ENCODE data around the gene ZNF423. TPM values are rescaled to one million over a fixed set of nuclear protein-coding genes. Genes with fewer than 3 reads are reported as not detected.

Gene ZNF423
- total RNA-seq, 1 experiment from 2014 or later: not detected

DNA sequence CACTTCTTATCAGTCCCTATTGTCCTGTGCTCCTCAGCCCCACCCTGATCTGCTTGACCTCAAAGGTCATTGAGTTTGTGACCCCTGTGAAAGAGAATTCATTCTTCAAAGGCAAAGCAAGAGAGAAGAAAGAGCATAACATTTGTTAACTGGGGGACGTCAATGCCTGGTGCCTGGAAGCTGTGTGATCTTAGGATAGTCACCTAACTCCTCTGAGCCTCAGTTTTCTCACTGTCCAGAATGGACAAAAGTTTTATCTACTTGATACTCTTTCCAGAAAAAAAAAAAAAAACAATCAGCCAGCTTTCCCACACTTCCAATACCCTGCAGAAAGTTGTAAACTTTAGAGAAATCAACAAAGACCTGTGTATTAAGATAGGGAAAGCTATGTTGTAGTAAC is 309.2 kb downstream of the ZNF423 start:
- no peaks in the 10 kb centered on the region for H3K27me3 ChIP-seq (ENCODE audit: low read length)
- DNase-seq: no peak

GRCh38 chr16:49545741-49546448 is 310.0 kb downstream of the ZNF423 start:
- no peak overlapping the region for H3K4me2 ChIP-seq (ENCODE audit: low read depth, low read length, poor library complexity, severe bottlenecking)
- H3K9me3 ChIP-seq (ENCODE audit: low read length): no peaks in the 10 kb centered on the region
- no peaks in the 10 kb centered on the region for H3K79me2 ChIP-seq (ENCODE audit: low read length)
- no peaks in the 10 kb centered on the region for H3K9me2 ChIP-seq (replicated peaks; ENCODE audit: insufficient read depth, low read length)
- H3K27ac ChIP-seq (ENCODE audit: low read length): no peak overlapping the region
- no peak overlapping the region for H2AFZ ChIP-seq (ENCODE audit: low read length)
- H3K4me3 ChIP-seq (ENCODE audit: low read length): no peak overlapping the region
- H3K36me3 ChIP-seq (ENCODE audit: insufficient read depth, low read length): no peaks in the 10 kb centered on the region
- H3K4me1 ChIP-seq (ENCODE audit: low read length): no peaks in the 10 kb centered on the region
- H4K20me1 ChIP-seq (ENCODE audit: insufficient read depth, low read depth, low read length): no peaks in the 10 kb centered on the region
- no peak overlapping the region for H3K9ac ChIP-seq (ENCODE audit: low read length)
- DNase-seq: no peak
- no peaks in the 10 kb centered on the region for H3K27me3 ChIP-seq (ENCODE audit: low read length)

More for the DNA sequence above, 309.2 kb downstream of the ZNF423 start:
- no peaks in the 10 kb centered on the region for H4K20me1 ChIP-seq (ENCODE audit: insufficient read depth, low read depth, low read length)
- H3K4me1 ChIP-seq (ENCODE audit: low read length): no peaks in the 10 kb centered on the region
- H3K9me2 ChIP-seq (replicated peaks; ENCODE audit: insufficient read depth, low read length): no peaks in the 10 kb centered on the region
- H3K4me3 ChIP-seq (ENCODE audit: low read length): no peak overlapping the region
- no peak overlapping the region for H3K4me2 ChIP-seq (ENCODE audit: low read depth, low read length, poor library complexity, severe bottlenecking)
- no peak overlapping the region for H2AFZ ChIP-seq (ENCODE audit: low read length)
- H3K9ac ChIP-seq (ENCODE audit: low read length): no peak overlapping the region
- H3K79me2 ChIP-seq (ENCODE audit: low read length): no peaks in the 10 kb centered on the region
- no peaks in the 10 kb centered on the region for H3K36me3 ChIP-seq (ENCODE audit: insufficient read depth, low read length)
- no peak overlapping the region for H3K27ac ChIP-seq (ENCODE audit: low read length)
- H3K9me3 ChIP-seq (ENCODE audit: low read length): no peaks in the 10 kb centered on the region

DNA sequence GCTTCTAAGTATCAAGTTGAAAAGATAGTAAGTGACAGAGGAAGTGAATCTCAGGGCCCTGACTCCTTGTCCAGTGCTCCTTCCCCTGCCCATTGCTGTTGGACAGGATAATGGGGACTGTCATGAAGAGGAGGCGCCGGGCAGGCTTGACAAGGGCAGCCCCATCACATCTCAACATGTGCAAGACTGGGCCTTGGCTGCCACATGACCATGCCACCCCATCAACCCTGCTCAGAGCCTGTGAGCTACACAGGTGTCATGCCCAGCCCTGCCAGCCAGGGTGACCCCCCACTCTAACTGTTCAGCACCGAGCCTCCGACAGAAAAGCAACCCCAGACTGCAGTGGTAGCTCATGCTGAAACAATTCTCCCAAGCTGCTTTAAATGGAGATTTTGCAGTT is 310.7 kb downstream of the ZNF423 start:
- Histone ChIP-seq H3K9me3 (ENCODE audit: low read length) (no peaks in the 10 kb centered on the region), H4K20me1 (ENCODE audit: insufficient read depth, low read depth, low read length) (no peaks in the 10 kb centered on the region), H3K27ac (ENCODE audit: low read length) (no peak overlapping the region)

DNA sequence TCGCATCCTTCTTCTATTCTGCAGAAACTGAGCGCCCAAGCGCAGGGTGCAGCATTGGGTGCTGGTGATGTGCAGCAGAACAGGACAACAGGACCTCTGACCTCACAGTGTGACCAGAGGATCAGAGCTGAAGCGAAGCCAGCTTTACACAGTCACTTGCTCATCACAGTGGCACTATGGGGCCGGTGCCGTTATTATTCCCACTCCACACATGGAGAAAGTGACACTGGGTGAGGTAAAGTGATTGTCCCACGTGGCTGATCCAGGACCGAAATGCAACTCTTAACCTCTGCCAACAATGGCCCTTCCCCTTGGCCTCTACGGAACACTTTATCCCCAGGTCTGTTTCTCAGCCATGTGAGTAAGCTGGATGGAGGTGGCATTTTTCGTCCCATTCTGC is 311.1 kb downstream of the ZNF423 start:
- H3K4me1 ChIP-seq (ENCODE audit: low read length): no peaks in the 10 kb centered on the region

More for the DNA sequence above, 310.7 kb downstream of the ZNF423 start:
- Histone ChIP-seq H3K9me2 (replicated peaks; ENCODE audit: insufficient read depth, low read length) (no peaks in the 10 kb centered on the region), H3K79me2 (ENCODE audit: low read length) (no peaks in the 10 kb centered on the region), H3K4me3 (ENCODE audit: low read length) (no peak overlapping the region), H2AFZ (ENCODE audit: low read length) (no peak overlapping the region), H3K4me1 (ENCODE audit: low read length) (no peaks in the 10 kb centered on the region), H3K36me3 (ENCODE audit: insufficient read depth, low read length) (no peaks in the 10 kb centered on the region), H3K4me2 (ENCODE audit: low read depth, low read length, poor library complexity, severe bottlenecking) (no peak overlapping the region), H3K27me3 (ENCODE audit: low read length) (no peaks in the 10 kb centered on the region), H3K9ac (ENCODE audit: low read length) (no peak overlapping the region)
- DNase-seq: no peak

GRCh38 chr16:49543631-49543946 is 312.3 kb downstream of the ZNF423 start:
- no peaks in the 10 kb centered on the region for H3K9me3 ChIP-seq (ENCODE audit: low read length)
- no peaks in the 10 kb centered on the region for H3K9me2 ChIP-seq (replicated peaks; ENCODE audit: insufficient read depth, low read length)
- H3K27ac ChIP-seq (ENCODE audit: low read length): no peak overlapping the region
- no peak overlapping the region for H3K4me2 ChIP-seq (ENCODE audit: low read depth, low read length, poor library complexity, severe bottlenecking)
- H3K36me3 ChIP-seq (ENCODE audit: insufficient read depth, low read length): no peaks in the 10 kb centered on the region
- no peak overlapping the region for H3K4me3 ChIP-seq (ENCODE audit: low read length)
- no peaks in the 10 kb centered on the region for H3K79me2 ChIP-seq (ENCODE audit: low read length)
- DNase-seq: no peak
- H3K9ac ChIP-seq (ENCODE audit: low read length): no peak overlapping the region
- H2AFZ ChIP-seq (ENCODE audit: low read length): no peak overlapping the region
- H4K20me1 ChIP-seq (ENCODE audit: insufficient read depth, low read depth, low read length): no peaks in the 10 kb centered on the region
- no peaks in the 10 kb centered on the region for H3K27me3 ChIP-seq (ENCODE audit: low read length)
- H3K4me1 ChIP-seq (ENCODE audit: low read length): no peaks in the 10 kb centered on the region

More for the DNA sequence above, 311.1 kb downstream of the ZNF423 start:
- Histone ChIP-seq H3K27ac (ENCODE audit: low read length) (no peak overlapping the region), H3K36me3 (ENCODE audit: insufficient read depth, low read length) (no peaks in the 10 kb centered on the region), H3K9me3 (ENCODE audit: low read length) (no peaks in the 10 kb centered on the region), H3K4me3 (ENCODE audit: low read length) (no peak overlapping the region), H3K4me2 (ENCODE audit: low read depth, low read length, poor library complexity, severe bottlenecking) (no peak overlapping the region), H3K9ac (ENCODE audit: low read length) (no peak overlapping the region), H2AFZ (ENCODE audit: low read length) (no peak overlapping the region), H4K20me1 (ENCODE audit: insufficient read depth, low read depth, low read length) (no peaks in the 10 kb centered on the region), H3K79me2 (ENCODE audit: low read length) (no peaks in the 10 kb centered on the region), H3K9me2 (replicated peaks; ENCODE audit: insufficient read depth, low read length) (no peaks in the 10 kb centered on the region), H3K27me3 (ENCODE audit: low read length) (no peaks in the 10 kb centered on the region)
- no peak for DNase-seq

DNA sequence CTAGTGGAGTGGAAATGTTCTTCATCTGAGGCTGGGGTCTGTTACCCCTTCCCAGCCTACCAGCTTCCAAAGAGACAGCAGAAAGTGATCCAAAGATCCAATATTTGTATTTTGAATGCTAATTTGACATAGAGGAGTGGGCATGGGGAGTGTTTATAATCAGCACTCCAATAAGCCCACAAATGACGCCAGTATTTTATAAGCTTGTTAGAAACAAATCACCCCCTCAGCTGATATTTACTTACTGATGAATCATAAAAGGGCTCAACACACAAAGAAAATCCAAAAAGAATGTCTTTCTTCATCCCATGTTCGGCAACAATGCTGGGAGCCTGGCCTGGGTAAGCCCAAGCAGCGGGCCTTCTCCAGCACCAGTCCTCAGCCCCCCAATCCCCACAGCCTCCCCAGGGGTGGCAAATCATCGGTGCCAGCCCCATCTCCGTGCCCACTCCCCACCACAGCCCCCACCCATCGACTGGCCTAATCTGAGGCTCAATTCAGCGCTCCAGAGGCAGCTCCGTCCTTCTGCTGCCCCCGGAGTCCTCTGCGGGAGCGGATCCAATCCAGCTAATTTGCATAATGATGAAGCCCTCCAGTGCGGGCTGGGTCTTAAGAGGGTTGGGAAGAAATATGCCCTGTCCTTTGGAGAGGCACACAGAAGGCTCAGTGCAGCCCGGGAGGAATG is 312.8 kb downstream of the ZNF423 start:
- Histone ChIP-seq H3K9me3 (ENCODE audit: low read length) (no peaks in the 10 kb centered on the region), H3K4me1 (ENCODE audit: low read length) (no peaks in the 10 kb centered on the region), H2AFZ (ENCODE audit: low read length) (no peak overlapping the region), H3K4me3 (ENCODE audit: low read length) (no peak overlapping the region), H3K27me3 (ENCODE audit: low read length) (no peaks in the 10 kb centered on the region), H3K79me2 (ENCODE audit: low read length) (no peaks in the 10 kb centered on the region), H3K9me2 (replicated peaks; ENCODE audit: insufficient read depth, low read length) (no peaks in the 10 kb centered on the region), H3K27ac (ENCODE audit: low read length) (no peak overlapping the region), H3K36me3 (ENCODE audit: insufficient read depth, low read length) (no peaks in the 10 kb centered on the region), H3K4me2 (ENCODE audit: low read depth, low read length, poor library complexity, severe bottlenecking) (no peak overlapping the region), H4K20me1 (ENCODE audit: insufficient read depth, low read depth, low read length) (no peaks in the 10 kb centered on the region), H3K9ac (ENCODE audit: low read length) (no peak overlapping the region)
- no peak for DNase-seq

- H4K20me1 ChIP-seq (ENCODE audit: insufficient read depth, low read depth, low read length): no peaks in the 10 kb centered on the region
- H2AFZ ChIP-seq (ENCODE audit: low read length): no peak overlapping the region
- no peaks in the 10 kb centered on the region for H3K27me3 ChIP-seq (ENCODE audit: low read length)
- H3K9ac ChIP-seq (ENCODE audit: low read length): no peak overlapping the region
- no peak overlapping the region for H3K27ac ChIP-seq (ENCODE audit: low read length)
- no peak for DNase-seq
- H3K9me2 ChIP-seq (replicated peaks; ENCODE audit: insufficient read depth, low read length): no peaks in the 10 kb centered on the region
- no peak overlapping the region for H3K4me3 ChIP-seq (ENCODE audit: low read length)
- no peaks in the 10 kb centered on the region for H3K4me1 ChIP-seq (ENCODE audit: low read length)
- H3K4me2 ChIP-seq (ENCODE audit: low read depth, low read length, poor library complexity, severe bottlenecking): no peak overlapping the region
- no peaks in the 10 kb centered on the region for H3K9me3 ChIP-seq (ENCODE audit: low read length)
- no peaks in the 10 kb centered on the region for H3K79me2 ChIP-seq (ENCODE audit: low read length)
- no peaks in the 10 kb centered on the region for H3K36me3 ChIP-seq (ENCODE audit: insufficient read depth, low read length)
Measured at GRCh38 chr16:49542391-49542891, 313.5 kb downstream of the ZNF423 start.

DNA sequence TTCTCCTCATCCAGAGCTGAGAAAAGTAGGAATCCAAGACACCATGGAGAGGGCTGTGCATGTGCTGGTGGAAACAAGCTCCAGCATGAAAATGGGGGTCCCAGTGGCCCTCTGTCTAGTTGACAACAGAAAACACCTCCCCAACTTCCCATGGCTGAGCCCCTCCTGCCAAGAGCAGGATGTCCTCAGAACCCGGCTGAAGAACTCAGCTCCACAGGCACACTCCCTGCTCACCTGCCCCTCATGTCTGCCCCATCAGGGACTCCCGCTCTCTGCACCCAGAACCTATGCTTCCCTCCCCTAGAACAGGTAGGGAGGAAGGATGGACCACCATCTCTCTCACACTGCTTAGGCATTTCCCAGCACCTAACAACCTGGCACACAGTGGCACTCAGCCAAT is 315.1 kb downstream of the ZNF423 start:
- no peaks in the 10 kb centered on the region for H4K20me1 ChIP-seq (ENCODE audit: insufficient read depth, low read depth, low read length)
- no peak overlapping the region for H3K4me2 ChIP-seq (ENCODE audit: low read depth, low read length, poor library complexity, severe bottlenecking)
- no peaks in the 10 kb centered on the region for H3K4me1 ChIP-seq (ENCODE audit: low read length)
- no peaks in the 10 kb centered on the region for H3K9me3 ChIP-seq (ENCODE audit: low read length)
- H3K9ac ChIP-seq (ENCODE audit: low read length): no peak overlapping the region
- no peaks in the 10 kb centered on the region for H3K9me2 ChIP-seq (replicated peaks; ENCODE audit: insufficient read depth, low read length)
- H2AFZ ChIP-seq (ENCODE audit: low read length): no peak overlapping the region
- H3K79me2 ChIP-seq (ENCODE audit: low read length): no peaks in the 10 kb centered on the region
- DNase-seq: no peak
- H3K27ac ChIP-seq (ENCODE audit: low read length): no peak overlapping the region
- no peaks in the 10 kb centered on the region for H3K27me3 ChIP-seq (ENCODE audit: low read length)
- no peak overlapping the region for H3K4me3 ChIP-seq (ENCODE audit: low read length)
- no peaks in the 10 kb centered on the region for H3K36me3 ChIP-seq (ENCODE audit: insufficient read depth, low read length)
